ENCODE data around the gene SNTG2. TPM values are rescaled to one million over a fixed set of nuclear protein-coding genes. Genes with fewer than 3 reads are reported as not detected.
"Not testable (repeated sequence)": the region's sequence is repeated elsewhere in the genome, so short reads cannot be mapped to it uniquely, and the experiment has no call there.

The SNTG2 gene
- total RNA-seq, 2 donors from 2014 or later = 0.72 to 1.0 TPM

- H3K27ac ChIP-seq = no peak overlapping the region
- TF ChIP-seq CTCF (IDR thresholded peaks at IDR 0.05) = no peak
- H3K9me3 ChIP-seq = no peaks in the 10 kb centered on the region
- H3K4me3 ChIP-seq = no peak overlapping the region
- no peak for DNase-seq
- no peaks in the 10 kb centered on the region for H3K27me3 ChIP-seq
- intact Hi-C loops (cut with DNase I) = no loop called here
- H3K36me3 ChIP-seq = no peaks in the 10 kb centered on the region
- no peak overlapping the region for H3K9ac ChIP-seq (ENCODE audit: low read depth in 2 of 2, low read length in 2 of 2)
- no peaks in the 10 kb centered on the region for H3K4me1 ChIP-seq
Measured at GRCh38 chr2:1224901-1225300, 274.3 kb downstream of the SNTG2 start.

- H3K27me3 ChIP-seq = no peaks in the 10 kb centered on the region
- H3K4me3 ChIP-seq = no peak overlapping the region
- H3K36me3 ChIP-seq = no peaks in the 10 kb centered on the region
- no peak overlapping the region for H3K9ac ChIP-seq (ENCODE audit: low read depth in 2 of 2, low read length in 2 of 2)
- no peaks in the 10 kb centered on the region for H3K9me3 ChIP-seq
- no peak overlapping the region for H3K27ac ChIP-seq
- no peak for DNase-seq
- intact Hi-C loops (cut with DNase I) = no loop called here
- no peak for TF ChIP-seq CTCF (IDR thresholded peaks at IDR 0.05)
- no peaks in the 10 kb centered on the region for H3K4me1 ChIP-seq
Measured at GRCh38 chr2:1226766-1227165, 276.1 kb downstream of the SNTG2 start.

GRCh38 chr2:1227274-1227900, 276.7 kb downstream of the SNTG2 start:
- Histone ChIP-seq H3K4me1 (no peaks in the 10 kb centered on the region), H3K27ac (no peak overlapping the region), H3K9me3 (no peaks in the 10 kb centered on the region), H3K9ac (ENCODE audit: low read depth in 2 of 2, low read length in 2 of 2) (no peak overlapping the region), H3K36me3 (no peaks in the 10 kb centered on the region), H3K4me3 (no peak overlapping the region), H3K27me3 (no peaks in the 10 kb centered on the region)
- DNase-seq = no peak
- intact Hi-C loops (cut with DNase I) = no loop called here
- TF ChIP-seq CTCF (IDR thresholded peaks at IDR 0.05) = no peak

GRCh38 chr2:1229596-1229995, 278.9 kb downstream of the SNTG2 start:
- H3K9ac ChIP-seq (ENCODE audit: low read depth in 2 of 2, low read length in 2 of 2); H3K9me3 ChIP-seq; H3K27ac ChIP-seq; H3K4me3 ChIP-seq; H3K4me1 ChIP-seq; H3K27me3 ChIP-seq; DNase-seq; intact Hi-C loops (cut with DNase I); H3K36me3 ChIP-seq: not testable (repeated sequence)

GRCh38 chr2:1230155-1230893, 279.7 kb downstream of the SNTG2 start:
- no peak overlapping the region for H3K4me3 ChIP-seq
- H3K36me3 ChIP-seq = no peaks in the 10 kb centered on the region
- intact Hi-C loops (cut with DNase I) = no loop called here
- no peak for TF ChIP-seq CTCF (IDR thresholded peaks at IDR 0.05)
- no peaks in the 10 kb centered on the region for H3K27me3 ChIP-seq
- H3K27ac ChIP-seq = no peak overlapping the region
- H3K4me1 ChIP-seq = no peaks in the 10 kb centered on the region
- H3K9ac ChIP-seq (ENCODE audit: low read depth in 2 of 2, low read length in 2 of 2) = no peak overlapping the region
- DNase-seq = no peak
- no peaks in the 10 kb centered on the region for H3K9me3 ChIP-seq

GRCh38 chr2:1231466-1232063, 280.9 kb downstream of the SNTG2 start:
- Histone ChIP-seq H3K4me3 (no peak overlapping the region), H3K27ac (no peak overlapping the region), H3K27me3 (no peaks in the 10 kb centered on the region), H3K9me3 (no peaks in the 10 kb centered on the region), H3K36me3 (no peaks in the 10 kb centered on the region), H3K9ac (ENCODE audit: low read depth in 2 of 2, low read length in 2 of 2) (no peak overlapping the region), H3K4me1 (no peaks in the 10 kb centered on the region)
- TF ChIP-seq CTCF (IDR thresholded peaks at IDR 0.05) = no peak
- DNase-seq = no peak
- intact Hi-C loops (cut with DNase I) = no loop called here
